Measurements from ENCODE around the gene SLC26A6.

- TF ChIP-seq CTCF (IDR thresholded peaks at IDR 0.05 in 2 of 3, conservative IDR thresholded peaks at IDR 0.05 in 1 of 3; ENCODE audit: borderline replicate concordance in 1 of 3, insufficient read depth in 1 of 3, low read depth in 2 of 3, low read length in 2 of 3), result no peak
- TF ChIP-seq EGR1 (IDR thresholded peaks at IDR 0.05; ENCODE audit: low read depth), result no peak
- no peak for TF ChIP-seq SRF (IDR thresholded peaks at IDR 0.05; ENCODE audit: low read depth)
- no peak for TF ChIP-seq EZH2 (IDR thresholded peaks at IDR 0.05)
- no peak for TF ChIP-seq RAD21 (IDR thresholded peaks at IDR 0.05; ENCODE audit: low read depth)
- TF ChIP-seq, protein P1, sequence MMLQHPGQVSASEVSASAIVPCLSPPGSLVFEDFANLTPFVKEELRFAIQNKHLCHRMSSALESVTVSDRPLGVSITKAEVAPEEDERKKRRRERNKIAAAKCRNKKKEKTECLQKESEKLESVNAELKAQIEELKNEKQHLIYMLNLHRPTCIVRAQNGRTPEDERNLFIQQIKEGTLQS (IDR thresholded peaks at IDR 0.05), result no peak
These were observed 26.4 kb upstream of the SLC26A6 start for GRCh38 chr3:48661501-48662144.
